GM10266 (cell line): ENCODE measurements around the gene SMYD2.

ENCODE experiments used
- DNase-seq: peaks from one replicate; pipeline ENCODE4 v3.0.0; 2012; ENCODE audit errors: extremely low spot score
- TF ChIP-seq, protein P1 (sequence below): IDR thresholded peaks from 2 replicates; pipeline ENCODE4 v1.5.1; 2012; ENCODE audit warnings: mild to moderate bottlenecking, low read depth; ENCODE audit not compliant: control insufficient read depth, insufficient read depth; ENCODE audit errors: missing control alignments

SMYD2 gene

DNA sequence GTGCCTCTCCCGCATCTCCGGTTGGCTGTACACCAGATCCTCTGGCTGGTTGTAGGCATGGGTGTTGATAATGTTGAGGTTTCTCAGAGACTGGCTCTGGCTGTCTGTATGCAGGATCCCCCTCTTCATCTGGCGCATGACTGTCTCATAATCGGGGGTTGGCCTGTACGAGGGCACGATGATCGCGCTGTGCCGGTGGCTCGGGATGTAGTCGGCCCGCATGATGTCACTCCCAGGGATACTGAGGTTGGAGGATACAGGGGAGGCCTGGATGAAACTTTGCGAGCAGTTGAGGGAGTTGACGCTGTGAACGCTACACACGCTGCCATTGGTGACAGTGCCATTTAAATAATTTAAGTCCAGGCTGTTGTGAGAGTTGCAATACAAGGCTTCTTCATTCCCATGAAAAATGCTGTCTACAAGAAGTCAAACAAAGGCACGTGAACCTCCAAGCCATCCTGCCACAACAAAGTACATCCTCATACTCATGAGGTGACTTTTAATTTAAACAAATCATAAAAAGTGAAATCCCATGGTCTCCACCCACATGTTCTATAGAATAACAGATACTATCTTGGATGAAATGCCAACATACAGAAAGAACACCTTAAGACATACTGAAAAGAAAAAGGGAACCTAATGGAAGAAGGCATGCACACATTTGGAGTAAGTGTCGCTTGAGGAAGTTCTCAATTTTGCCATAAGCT is 103.6 kb downstream of the SMYD2 start:
- TF ChIP-seq, protein P1, sequence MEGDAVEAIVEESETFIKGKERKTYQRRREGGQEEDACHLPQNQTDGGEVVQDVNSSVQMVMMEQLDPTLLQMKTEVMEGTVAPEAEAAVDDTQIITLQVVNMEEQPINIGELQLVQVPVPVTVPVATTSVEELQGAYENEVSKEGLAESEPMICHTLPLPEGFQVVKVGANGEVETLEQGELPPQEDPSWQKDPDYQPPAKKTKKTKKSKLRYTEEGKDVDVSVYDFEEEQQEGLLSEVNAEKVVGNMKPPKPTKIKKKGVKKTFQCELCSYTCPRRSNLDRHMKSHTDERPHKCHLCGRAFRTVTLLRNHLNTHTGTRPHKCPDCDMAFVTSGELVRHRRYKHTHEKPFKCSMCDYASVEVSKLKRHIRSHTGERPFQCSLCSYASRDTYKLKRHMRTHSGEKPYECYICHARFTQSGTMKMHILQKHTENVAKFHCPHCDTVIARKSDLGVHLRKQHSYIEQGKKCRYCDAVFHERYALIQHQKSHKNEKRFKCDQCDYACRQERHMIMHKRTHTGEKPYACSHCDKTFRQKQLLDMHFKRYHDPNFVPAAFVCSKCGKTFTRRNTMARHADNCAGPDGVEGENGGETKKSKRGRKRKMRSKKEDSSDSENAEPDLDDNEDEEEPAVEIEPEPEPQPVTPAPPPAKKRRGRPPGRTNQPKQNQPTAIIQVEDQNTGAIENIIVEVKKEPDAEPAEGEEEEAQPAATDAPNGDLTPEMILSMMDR = no peak
- DNase-seq = no peak

DNA sequence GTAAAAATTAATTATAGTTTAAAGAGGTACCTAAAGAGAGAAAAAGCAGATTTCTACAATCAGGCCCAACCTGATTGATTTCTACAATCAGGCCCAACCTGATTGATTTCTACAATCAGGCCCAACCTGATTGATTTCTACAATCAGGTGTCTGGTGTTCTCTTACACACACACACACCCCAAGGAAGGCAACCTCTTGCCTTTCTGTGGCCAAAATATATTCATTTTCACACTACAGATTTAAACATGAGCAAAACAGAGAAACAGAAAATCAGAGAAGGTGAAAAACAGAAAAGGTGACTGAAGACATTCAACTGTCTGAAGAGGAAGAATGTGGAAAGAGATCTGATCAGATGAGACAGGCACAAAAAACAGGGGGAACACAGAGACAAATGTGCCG is 104.5 kb downstream of the SMYD2 start:
- DNase-seq = no peak
- TF ChIP-seq, protein P1 = no peak

DNA sequence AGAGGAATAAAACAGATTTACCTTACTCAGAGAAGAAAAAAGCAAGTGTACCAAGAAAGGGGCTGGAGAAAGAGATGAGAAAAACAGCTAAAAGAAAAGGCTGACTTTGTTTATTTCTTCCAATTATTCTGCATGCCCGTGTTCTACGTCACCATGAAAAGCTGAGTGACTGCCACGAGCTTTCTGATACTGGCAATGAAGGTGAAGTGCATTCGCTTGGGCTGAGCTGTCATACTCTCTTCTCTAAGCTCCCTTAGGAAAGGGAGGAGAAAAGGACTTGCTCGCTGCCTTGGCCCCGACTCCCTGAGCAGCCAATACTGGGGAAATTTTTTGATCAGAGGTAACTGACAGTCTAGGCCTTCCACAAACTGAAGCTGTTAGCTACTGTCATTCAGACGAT is 105.4 kb downstream of the SMYD2 start:
- DNase-seq = no peak
- TF ChIP-seq, protein P1 = no peak
